ENCODE measurements around the gene RPL23.
"Not testable (repeated sequence)": the region's sequence is repeated elsewhere in the genome, so short reads cannot be mapped to it uniquely, and the experiment has no call there.

GRCh38 chr17:38855101-38855714 lies 1.7 kb upstream of the RPL23 start:
- not testable (repeated sequence) for TF ChIP-seq EZH2 (IDR thresholded peaks at IDR 0.05; ENCODE audit: borderline replicate concordance, low read length)
- TF ChIP-seq, protein P1, sequence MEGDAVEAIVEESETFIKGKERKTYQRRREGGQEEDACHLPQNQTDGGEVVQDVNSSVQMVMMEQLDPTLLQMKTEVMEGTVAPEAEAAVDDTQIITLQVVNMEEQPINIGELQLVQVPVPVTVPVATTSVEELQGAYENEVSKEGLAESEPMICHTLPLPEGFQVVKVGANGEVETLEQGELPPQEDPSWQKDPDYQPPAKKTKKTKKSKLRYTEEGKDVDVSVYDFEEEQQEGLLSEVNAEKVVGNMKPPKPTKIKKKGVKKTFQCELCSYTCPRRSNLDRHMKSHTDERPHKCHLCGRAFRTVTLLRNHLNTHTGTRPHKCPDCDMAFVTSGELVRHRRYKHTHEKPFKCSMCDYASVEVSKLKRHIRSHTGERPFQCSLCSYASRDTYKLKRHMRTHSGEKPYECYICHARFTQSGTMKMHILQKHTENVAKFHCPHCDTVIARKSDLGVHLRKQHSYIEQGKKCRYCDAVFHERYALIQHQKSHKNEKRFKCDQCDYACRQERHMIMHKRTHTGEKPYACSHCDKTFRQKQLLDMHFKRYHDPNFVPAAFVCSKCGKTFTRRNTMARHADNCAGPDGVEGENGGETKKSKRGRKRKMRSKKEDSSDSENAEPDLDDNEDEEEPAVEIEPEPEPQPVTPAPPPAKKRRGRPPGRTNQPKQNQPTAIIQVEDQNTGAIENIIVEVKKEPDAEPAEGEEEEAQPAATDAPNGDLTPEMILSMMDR (conservative IDR thresholded peaks at IDR 0.05 in 1 of 2, IDR thresholded peaks at IDR 0.05 in 1 of 2; ENCODE audit: extremely low read depth in 1 of 2, insufficient read depth in 1 of 2, low read depth in 1 of 2, low read length in 2 of 2) = not testable (repeated sequence)

Measured in mammary epithelial cell (primary cell).